OCI-LY7 (cell line): Measurements from ENCODE around the gene RFC5.

Experiments
- EZH2phosphoT487 ChIP-seq: fragments of 200-600 bp; sonication (generic); IDR thresholded peaks from 2 replicates; pipeline ENCODE4 v1.6.1; 2018; ENCODE audit warnings: low read depth, borderline replicate concordance, mild to moderate bottlenecking, mixed run types, antibody characterized with exemption, low read length, moderate library complexity, mixed read lengths
- TF ChIP-seq, protein P1 (sequence below): fragments of 200-600 bp; sonication (generic); conservative IDR thresholded peaks from 2 replicates; pipeline ENCODE4 v1.5.1; 2014; ENCODE audit warnings: mild to moderate bottlenecking, antibody characterized with exemption, low read length, moderate library complexity, mixed read lengths

DNA sequence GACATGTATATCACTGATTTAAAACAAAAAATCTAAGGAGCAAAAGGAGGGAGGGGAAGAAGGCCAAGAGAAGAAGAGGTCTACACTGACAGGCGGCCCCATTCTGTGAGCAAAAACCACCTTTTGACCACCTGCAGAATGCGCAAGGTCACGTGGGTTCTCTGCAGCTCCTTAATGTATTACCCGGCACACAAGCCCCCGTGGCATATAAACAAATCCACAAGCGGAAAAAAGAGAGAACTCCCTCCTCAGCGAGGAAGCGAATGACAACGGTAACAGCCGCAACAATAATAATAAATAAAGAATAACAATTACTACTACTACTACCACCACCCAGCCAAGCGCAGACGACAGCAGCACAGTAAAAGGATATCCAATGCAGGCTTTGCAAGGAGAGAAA is 49.0 kb upstream of the RFC5 start:
- TF ChIP-seq, protein P1, sequence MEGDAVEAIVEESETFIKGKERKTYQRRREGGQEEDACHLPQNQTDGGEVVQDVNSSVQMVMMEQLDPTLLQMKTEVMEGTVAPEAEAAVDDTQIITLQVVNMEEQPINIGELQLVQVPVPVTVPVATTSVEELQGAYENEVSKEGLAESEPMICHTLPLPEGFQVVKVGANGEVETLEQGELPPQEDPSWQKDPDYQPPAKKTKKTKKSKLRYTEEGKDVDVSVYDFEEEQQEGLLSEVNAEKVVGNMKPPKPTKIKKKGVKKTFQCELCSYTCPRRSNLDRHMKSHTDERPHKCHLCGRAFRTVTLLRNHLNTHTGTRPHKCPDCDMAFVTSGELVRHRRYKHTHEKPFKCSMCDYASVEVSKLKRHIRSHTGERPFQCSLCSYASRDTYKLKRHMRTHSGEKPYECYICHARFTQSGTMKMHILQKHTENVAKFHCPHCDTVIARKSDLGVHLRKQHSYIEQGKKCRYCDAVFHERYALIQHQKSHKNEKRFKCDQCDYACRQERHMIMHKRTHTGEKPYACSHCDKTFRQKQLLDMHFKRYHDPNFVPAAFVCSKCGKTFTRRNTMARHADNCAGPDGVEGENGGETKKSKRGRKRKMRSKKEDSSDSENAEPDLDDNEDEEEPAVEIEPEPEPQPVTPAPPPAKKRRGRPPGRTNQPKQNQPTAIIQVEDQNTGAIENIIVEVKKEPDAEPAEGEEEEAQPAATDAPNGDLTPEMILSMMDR = no peak
- 0 out of 2 replicates have a peak, but pooled peaks have one; percentile 73 for TF ChIP-seq EZH2phosphoT487
